Ishikawa (cell line): Measurements from ENCODE around the gene AKTIP.

Source experiments
- CEBPB ChIP-seq: IDR thresholded peaks from 2 replicates; pipeline ENCODE4 v1.6.1; 2012
- CREB1 ChIP-seq: IDR thresholded peaks from 2 replicates; pipeline ENCODE4 v1.6.1; 2012; ENCODE audit warnings: low read depth
- EGR1 ChIP-seq: IDR thresholded peaks from 2 replicates; pipeline ENCODE4 v1.6.1; 2012
- EP300 ChIP-seq: IDR thresholded peaks from 2 replicates; pipeline ENCODE4 v1.6.1; 2012; ENCODE audit warnings: borderline replicate concordance
- FOXM1 ChIP-seq: IDR thresholded peaks from 2 replicates; pipeline ENCODE4 v1.6.1; 2012; ENCODE audit warnings: low read depth, borderline replicate concordance
- MAX ChIP-seq: IDR thresholded peaks from 2 replicates; pipeline ENCODE4 v1.6.1; 2012
- NFIC ChIP-seq: IDR thresholded peaks from 2 replicates; pipeline ENCODE4 v1.6.1; 2012
- RAD21 ChIP-seq: IDR thresholded peaks from 2 replicates; pipeline ENCODE4 v1.6.1; 2012; ENCODE audit warnings: low read depth
- TAF1 ChIP-seq: IDR thresholded peaks from 2 replicates; pipeline ENCODE4 v1.6.1; 2012; ENCODE audit warnings: low read depth, mild to moderate bottlenecking
- TCF12 ChIP-seq: IDR thresholded peaks from 2 replicates; pipeline ENCODE4 v1.6.1; 2012; ENCODE audit warnings: low read depth
- TEAD4 ChIP-seq: IDR thresholded peaks from 2 replicates; pipeline ENCODE4 v1.6.1; 2012
- USF1 ChIP-seq: IDR thresholded peaks from 2 replicates; pipeline ENCODE4 v1.6.1; 2012
- YY1 ChIP-seq: IDR thresholded peaks from 2 replicates; pipeline ENCODE4 v1.6.1; 2012; ENCODE audit warnings: low read depth
- ZBTB7A ChIP-seq: IDR thresholded peaks from 2 replicates; pipeline ENCODE4 v1.6.1; 2012; ENCODE audit warnings: low read depth
- TF ChIP-seq, protein P1 (sequence below): IDR thresholded peaks from 2 replicates; pipeline ENCODE4 v1.6.1; 2012; ENCODE audit warnings: low read depth, mild to moderate bottlenecking

AKTIP gene

GRCh38 chr16:53486230-53486629 lies 16.8 kb downstream of the AKTIP start:
- TF ChIP-seq NFIC (no peak), TAF1 (no peak), EP300 (no peak), FOXM1 (no peak), EGR1 (no peak), RAD21 (no peak), TCF12 (no peak), CEBPB (no peak)
- TF ChIP-seq, protein P1, sequence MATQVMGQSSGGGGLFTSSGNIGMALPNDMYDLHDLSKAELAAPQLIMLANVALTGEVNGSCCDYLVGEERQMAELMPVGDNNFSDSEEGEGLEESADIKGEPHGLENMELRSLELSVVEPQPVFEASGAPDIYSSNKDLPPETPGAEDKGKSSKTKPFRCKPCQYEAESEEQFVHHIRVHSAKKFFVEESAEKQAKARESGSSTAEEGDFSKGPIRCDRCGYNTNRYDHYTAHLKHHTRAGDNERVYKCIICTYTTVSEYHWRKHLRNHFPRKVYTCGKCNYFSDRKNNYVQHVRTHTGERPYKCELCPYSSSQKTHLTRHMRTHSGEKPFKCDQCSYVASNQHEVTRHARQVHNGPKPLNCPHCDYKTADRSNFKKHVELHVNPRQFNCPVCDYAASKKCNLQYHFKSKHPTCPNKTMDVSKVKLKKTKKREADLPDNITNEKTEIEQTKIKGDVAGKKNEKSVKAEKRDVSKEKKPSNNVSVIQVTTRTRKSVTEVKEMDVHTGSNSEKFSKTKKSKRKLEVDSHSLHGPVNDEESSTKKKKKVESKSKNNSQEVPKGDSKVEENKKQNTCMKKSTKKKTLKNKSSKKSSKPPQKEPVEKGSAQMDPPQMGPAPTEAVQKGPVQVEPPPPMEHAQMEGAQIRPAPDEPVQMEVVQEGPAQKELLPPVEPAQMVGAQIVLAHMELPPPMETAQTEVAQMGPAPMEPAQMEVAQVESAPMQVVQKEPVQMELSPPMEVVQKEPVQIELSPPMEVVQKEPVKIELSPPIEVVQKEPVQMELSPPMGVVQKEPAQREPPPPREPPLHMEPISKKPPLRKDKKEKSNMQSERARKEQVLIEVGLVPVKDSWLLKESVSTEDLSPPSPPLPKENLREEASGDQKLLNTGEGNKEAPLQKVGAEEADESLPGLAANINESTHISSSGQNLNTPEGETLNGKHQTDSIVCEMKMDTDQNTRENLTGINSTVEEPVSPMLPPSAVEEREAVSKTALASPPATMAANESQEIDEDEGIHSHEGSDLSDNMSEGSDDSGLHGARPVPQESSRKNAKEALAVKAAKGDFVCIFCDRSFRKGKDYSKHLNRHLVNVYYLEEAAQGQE = no peak

GRCh38 chr16:53484542-53484941 lies 18.5 kb downstream of the AKTIP start:
- TF ChIP-seq ZBTB7A = no peak
- no peak for TF ChIP-seq MAX
- no peak for TF ChIP-seq EGR1
- no peak for TF ChIP-seq YY1
- no peak for TF ChIP-seq NFIC
- no peak for TF ChIP-seq EP300
- no peak for TF ChIP-seq TCF12
- no peak for TF ChIP-seq RAD21
- TF ChIP-seq TAF1 = no peak
- no peak for TF ChIP-seq CEBPB
- no peak for TF ChIP-seq FOXM1
- TF ChIP-seq TEAD4 = no peak
- TF ChIP-seq USF1 = no peak
- TF ChIP-seq, protein P1 = no peak
- no peak for TF ChIP-seq CREB1

DNA sequence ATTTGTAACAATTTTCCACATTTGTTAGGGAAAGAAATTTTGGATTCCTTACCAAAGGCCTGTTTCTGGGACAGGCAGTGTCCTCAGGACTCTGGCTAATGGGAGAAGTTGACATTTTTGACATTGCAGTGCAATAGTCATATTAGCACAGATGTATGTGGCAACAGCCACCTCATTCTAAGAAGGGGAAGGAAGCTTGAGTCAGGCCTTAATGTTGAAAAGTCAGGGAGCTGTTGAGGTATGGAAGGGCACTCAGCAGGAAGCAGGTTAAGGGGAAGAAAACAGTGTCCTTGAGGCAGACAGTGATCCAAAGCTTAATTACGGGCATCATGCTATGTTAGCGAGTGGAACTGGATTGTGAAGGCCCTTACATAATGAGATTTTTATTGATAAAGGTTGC lies 20.9 kb downstream of the AKTIP start:
- TF ChIP-seq RAD21 = no peak
- no peak for TF ChIP-seq CEBPB
- TF ChIP-seq YY1 = no peak
- TF ChIP-seq TAF1 = no peak
- TF ChIP-seq NFIC = no peak
- TF ChIP-seq USF1 = no peak
- no peak for TF ChIP-seq ZBTB7A
- TF ChIP-seq EP300 = no peak
- TF ChIP-seq, protein P1 = no peak
- TF ChIP-seq FOXM1 = no peak
- no peak for TF ChIP-seq EGR1
- no peak for TF ChIP-seq CREB1

DNA sequence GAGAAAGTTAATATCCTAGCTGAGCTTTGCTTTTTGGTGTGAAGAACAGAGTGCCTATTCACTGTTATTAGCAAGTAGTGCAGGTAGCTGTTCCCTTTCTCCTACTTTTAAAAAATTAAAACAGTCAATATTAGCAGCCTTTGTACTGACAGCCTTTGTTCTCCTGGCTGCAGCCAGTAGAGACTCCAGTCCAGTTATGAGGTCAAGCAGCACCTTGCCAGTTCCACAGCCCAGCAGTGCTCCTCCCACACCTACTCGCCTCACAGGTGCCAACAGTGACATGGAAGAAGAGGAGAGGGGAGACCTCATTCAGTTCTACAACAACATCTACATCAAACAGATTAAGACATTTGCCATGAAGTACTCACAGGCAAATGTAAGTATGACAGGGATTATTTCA lies 22.6 kb downstream of the AKTIP start:
- TF ChIP-seq ZBTB7A (no peak), NFIC (no peak), TAF1 (no peak), TEAD4 (no peak), RAD21 (no peak), EP300 (no peak), TCF12 (no peak), USF1 (no peak), YY1 (no peak), MAX (no peak), FOXM1 (no peak), CEBPB (no peak), EGR1 (no peak), CREB1 (no peak)
- TF ChIP-seq, protein P1 = no peak
